Measurements from ENCODE around the gene FOXA2.

FOXA2 gene

GRCh38 chr20:22536141-22536828 is 48.1 kb downstream of the FOXA2 start:
- DNase-seq = no peak

DNA sequence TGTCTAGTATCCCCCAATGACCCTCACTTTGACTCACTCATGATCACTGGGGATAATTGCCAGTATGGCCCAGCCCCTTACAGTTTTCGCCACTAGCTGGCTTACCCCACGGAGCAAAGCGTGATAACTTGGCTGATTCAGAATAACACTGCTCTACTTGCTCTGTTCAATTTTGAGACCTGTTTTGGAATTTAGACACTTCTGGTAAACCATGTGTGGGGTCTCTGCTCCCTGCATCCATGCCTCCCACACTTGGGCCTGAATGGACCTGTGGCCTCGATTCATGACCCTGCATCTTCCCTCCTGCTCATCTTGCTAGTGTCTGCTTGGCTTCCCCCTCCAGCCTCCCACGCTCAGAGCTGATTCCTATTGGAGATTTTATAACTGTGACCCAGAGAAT is 48.9 kb downstream of the FOXA2 start:
- no peak for DNase-seq

- no peak for DNase-seq
Measured at GRCh38 chr20:22533823-22534751, 50.3 kb downstream of the FOXA2 start.

GRCh38 chr20:22532598-22532997 is 51.8 kb downstream of the FOXA2 start:
- no peak for DNase-seq

GRCh38 chr20:22531756-22532155 is 52.6 kb downstream of the FOXA2 start:
- no peak for DNase-seq

DNA sequence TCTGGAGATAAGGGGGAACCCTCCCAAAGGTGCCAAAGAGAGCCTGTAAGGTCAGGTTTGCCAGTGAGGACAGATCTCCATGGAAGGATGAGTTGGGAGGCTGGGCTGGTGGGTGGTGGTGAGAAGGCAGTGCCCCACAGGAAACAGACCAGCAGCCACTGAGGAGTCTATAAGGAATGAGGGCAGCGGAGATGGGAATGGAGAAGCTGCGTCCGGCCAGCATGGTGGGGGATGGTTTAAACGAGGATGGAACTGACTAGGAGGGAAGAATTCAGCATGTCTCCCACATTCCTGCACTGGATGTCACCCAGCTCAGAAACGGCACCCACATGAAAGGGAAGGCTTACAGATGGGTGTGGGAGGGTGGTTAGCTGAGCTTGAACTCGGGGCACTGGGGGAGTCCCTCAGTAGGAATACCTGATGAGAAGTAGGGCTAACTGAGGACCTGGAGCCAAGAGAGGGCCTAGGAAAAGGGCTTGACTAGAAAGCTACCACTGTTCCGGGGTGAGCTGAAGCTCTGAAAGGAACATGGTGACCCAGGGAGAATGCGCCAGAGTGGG is 53.2 kb downstream of the FOXA2 start:
- DNase-seq = no peak
